AG10803 (cell line): ENCODE results near the gene NPFFR1.
"Not testable (repeated sequence)": the region's sequence is repeated elsewhere in the genome, so short reads cannot be mapped to it uniquely, and the experiment has no call there.

Experiments used
- DNase-seq: peaks from one replicate; pipeline ENCODE4 v3.0.0; 2010; ENCODE audit warnings: low read depth
- H3K4me3 ChIP-seq: 2 replicates; pipeline ENCODE4 v1.5.1; 2011; ENCODE audit warnings: mild to moderate bottlenecking, low read length, control low read depth
- CTCF ChIP-seq: conservative IDR thresholded peaks from 2 replicates; pipeline ENCODE4 v1.5.1; 2011; ENCODE audit warnings: mild to moderate bottlenecking, low read length, control low read depth, inconsistent platforms

Gene NPFFR1

GRCh38 chr10:70266701-70267100, 17.1 kb downstream of the NPFFR1 start:
- H3K4me3 ChIP-seq: no peak overlapping the region
- TF ChIP-seq CTCF: no peak
- DNase-seq: no peak

DNA sequence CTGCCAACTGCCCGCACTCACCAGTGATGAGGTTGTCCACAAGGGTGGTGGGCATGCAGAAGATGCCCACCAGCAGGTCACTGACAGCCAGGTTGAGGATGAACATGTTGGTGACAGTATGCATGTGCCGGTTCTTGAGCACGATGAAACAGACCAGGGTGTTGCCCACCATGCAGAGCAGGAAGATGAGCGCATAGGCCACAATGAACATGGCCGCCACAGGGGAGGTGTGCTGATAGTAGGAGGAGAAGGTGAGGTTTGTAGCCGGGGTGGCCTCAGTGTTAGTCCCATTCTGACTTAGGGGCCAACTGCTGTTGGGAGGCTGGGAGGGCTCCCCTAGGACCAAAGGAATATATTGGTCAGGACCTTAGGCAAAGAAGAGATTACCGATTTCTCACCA, 17.7 kb downstream of the NPFFR1 start:
- no peak overlapping the region for H3K4me3 ChIP-seq
- TF ChIP-seq CTCF: no peak
- no peak for DNase-seq

DNA sequence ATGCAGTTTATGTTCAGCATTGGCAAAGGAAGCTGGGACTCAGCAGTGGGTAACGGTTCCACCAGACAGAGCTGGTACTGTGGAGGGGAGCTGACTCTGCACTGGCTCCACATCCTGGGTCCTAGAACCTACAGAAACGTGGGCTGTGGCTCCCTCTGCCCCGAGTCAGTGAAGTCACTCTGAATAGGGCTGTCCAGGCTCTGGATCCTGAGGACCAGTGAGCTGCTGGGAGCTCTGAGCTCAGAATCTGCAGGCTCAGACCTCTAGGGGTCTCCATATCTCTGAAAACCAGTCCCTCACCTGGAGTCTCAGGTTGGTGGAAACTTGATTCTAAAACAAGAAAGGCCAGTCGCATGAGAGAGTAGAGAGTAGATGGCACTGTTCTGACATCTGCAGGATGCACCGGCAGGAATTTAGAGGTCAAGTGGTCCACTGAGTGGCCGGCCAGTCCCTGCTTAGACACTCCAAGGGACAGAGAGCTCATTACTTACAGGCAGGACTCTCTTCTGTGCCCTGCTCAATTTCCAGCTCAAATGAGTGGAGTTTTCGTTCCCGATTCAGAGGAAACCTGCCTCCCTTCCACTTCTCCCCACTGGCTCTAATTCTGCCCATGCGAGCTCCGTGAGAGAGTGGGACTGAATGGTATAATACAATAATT, 18.6 kb downstream of the NPFFR1 start:
- no peak for TF ChIP-seq CTCF
- H3K4me3 ChIP-seq: no peak overlapping the region
- DNase-seq: no peak

DNA sequence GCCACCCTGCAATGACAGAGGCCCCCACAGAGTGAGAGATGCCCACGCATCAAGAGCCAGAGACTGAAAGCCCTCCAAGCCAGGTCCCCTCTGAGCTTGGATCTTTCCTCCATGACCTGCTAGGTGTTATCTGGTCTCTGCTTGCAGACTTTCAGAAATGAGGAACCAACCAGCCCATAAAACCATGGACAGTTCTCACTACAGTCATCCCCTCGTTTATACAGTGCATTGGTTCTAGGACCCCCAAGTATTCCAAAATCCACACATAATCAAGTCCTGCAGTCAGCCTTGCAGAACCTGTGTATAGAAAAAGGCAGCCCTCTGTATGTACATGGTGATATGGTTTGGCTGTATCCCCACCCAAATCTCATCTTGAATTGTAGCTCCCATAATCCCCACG, 23.1 kb downstream of the NPFFR1 start:
- no peak overlapping the region for H3K4me3 ChIP-seq
- no peak for TF ChIP-seq CTCF
- no peak for DNase-seq

DNA sequence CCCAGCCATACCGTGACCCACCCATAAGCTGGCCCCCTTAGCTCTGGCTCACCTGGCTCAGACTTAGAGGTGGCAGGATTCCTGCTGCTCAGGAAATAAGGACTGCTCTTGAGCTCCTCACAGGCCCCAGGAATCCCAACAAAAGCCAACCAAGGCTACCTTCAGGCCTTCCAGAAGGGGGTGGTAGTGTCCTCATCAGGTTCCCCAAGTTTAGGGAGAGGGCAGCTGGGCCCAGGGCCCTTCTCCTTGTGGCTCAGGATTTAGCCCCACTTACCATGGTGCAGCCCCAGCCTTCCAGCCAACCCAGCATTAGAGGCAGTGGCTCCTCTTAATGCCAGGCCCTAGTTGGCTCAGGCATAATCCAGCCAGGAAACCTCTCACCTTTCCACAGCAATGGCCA, 23.5 kb downstream of the NPFFR1 start:
- TF ChIP-seq CTCF: no peak
- no peak for DNase-seq
- H3K4me3 ChIP-seq: no peak overlapping the region

GRCh38 chr10:70258216-70258615, 25.6 kb downstream of the NPFFR1 start:
- TF ChIP-seq CTCF: no peak
- DNase-seq: no peak
- H3K4me3 ChIP-seq: no peak overlapping the region

DNA sequence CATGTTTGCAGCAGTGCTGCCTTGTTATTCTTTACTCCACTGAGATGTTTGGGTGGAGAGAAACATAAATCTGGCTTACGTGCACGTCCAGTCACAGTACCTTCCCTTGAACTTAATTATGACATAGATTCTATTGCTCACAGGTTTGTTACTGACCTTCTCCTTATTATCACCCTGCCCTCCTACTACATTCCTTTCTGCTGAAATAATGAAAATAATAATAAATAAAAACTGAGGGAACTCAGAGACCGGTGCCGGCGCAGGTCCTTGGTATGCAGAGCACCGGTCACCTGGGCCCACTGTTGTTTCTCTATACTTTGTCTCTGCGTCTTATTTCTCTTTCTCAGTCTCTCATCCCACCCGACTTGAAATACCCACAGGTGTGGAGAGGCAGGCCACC, 26.0 kb downstream of the NPFFR1 start:
- not testable (repeated sequence) for DNase-seq, H3K4me3 ChIP-seq

DNA sequence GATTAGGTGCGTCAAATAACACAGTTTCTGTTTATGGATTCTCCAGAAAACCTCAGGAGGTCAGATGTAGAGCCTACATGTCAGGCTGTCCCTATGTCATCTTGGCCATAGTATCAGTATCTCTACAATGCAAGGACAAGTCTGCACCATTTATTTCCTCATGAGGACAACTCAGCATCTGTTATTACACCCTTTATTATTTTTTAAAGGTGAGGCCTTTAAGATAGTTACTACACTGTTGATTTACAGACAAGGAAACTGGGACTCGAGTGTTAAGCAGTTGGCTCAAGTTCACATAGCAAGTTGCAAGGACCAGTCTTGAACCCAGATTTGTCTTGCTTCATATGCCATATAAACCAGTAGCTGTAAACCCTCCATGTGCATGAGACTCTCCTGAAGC, 27.3 kb downstream of the NPFFR1 start:
- TF ChIP-seq CTCF: no peak
- no peak for DNase-seq
- H3K4me3 ChIP-seq: no peak overlapping the region
